PFSK-1 (cell line): ENCODE measurements around the gene SLAMF9.

Experiments used
- TAF1 ChIP-seq: IDR thresholded peaks from 2 replicates; pipeline ENCODE4 v1.6.1; 2012; ENCODE audit warnings: low read length, control low read depth, borderline replicate concordance; ENCODE audit not compliant: insufficient read depth
- TF ChIP-seq, protein P1 (sequence below), 2 experiments: IDR thresholded peaks; 2 replicates each; pipeline versions ENCODE4 v1.6.1 to v1.8.0; 2011 to 2012; ENCODE audit warnings: low read depth in 2 of 2, low read length in 2 of 2, control low read depth in 1 of 2, inconsistent platforms in 1 of 2, mild to moderate bottlenecking in 1 of 2, moderate library complexity in 1 of 2; ENCODE audit not compliant: insufficient read depth in 1 of 2

DNA sequence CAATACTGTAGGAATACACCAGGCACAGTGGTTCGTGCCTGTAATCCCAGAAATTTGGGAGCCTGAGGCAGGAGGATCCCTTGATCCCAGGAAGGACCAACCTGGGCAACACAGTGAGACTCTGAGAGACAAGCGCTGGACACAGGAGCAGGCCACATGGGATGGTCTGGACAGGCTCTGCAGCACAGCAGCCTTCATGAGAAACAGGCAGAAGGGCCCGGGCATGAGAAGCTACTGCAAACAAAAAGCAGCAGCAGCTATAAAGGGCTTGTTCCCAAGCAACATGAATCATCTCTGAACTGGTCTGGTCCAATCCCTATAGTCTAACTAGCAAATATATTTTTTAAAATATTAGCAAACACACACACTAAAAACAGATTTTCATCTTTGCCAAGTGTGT is 35.5 kb upstream of the SLAMF9 start:
- TF ChIP-seq TAF1 = no peak
- TF ChIP-seq, protein P1, sequence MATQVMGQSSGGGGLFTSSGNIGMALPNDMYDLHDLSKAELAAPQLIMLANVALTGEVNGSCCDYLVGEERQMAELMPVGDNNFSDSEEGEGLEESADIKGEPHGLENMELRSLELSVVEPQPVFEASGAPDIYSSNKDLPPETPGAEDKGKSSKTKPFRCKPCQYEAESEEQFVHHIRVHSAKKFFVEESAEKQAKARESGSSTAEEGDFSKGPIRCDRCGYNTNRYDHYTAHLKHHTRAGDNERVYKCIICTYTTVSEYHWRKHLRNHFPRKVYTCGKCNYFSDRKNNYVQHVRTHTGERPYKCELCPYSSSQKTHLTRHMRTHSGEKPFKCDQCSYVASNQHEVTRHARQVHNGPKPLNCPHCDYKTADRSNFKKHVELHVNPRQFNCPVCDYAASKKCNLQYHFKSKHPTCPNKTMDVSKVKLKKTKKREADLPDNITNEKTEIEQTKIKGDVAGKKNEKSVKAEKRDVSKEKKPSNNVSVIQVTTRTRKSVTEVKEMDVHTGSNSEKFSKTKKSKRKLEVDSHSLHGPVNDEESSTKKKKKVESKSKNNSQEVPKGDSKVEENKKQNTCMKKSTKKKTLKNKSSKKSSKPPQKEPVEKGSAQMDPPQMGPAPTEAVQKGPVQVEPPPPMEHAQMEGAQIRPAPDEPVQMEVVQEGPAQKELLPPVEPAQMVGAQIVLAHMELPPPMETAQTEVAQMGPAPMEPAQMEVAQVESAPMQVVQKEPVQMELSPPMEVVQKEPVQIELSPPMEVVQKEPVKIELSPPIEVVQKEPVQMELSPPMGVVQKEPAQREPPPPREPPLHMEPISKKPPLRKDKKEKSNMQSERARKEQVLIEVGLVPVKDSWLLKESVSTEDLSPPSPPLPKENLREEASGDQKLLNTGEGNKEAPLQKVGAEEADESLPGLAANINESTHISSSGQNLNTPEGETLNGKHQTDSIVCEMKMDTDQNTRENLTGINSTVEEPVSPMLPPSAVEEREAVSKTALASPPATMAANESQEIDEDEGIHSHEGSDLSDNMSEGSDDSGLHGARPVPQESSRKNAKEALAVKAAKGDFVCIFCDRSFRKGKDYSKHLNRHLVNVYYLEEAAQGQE (IDR thresholded peaks at IDR 0.05; ENCODE audit: insufficient read depth in 1 of 2, low read depth in 2 of 2, low read length in 2 of 2) = no peak
